Activated CD4-positive, alpha-beta T cell treated with anti-CD3 and anti-CD28 coated beads for 1 hour (primary cell): ENCODE results near the gene SAMD3.
"Not testable (repeated sequence)": the region's sequence is repeated elsewhere in the genome, so short reads cannot be mapped to it uniquely, and the experiment has no call there.

ENCODE experiments used
- DNase-seq: peaks from one replicate; pipeline ENCODE4 v3.0.0-alpha.2; 2020

Gene SAMD3, protein sequence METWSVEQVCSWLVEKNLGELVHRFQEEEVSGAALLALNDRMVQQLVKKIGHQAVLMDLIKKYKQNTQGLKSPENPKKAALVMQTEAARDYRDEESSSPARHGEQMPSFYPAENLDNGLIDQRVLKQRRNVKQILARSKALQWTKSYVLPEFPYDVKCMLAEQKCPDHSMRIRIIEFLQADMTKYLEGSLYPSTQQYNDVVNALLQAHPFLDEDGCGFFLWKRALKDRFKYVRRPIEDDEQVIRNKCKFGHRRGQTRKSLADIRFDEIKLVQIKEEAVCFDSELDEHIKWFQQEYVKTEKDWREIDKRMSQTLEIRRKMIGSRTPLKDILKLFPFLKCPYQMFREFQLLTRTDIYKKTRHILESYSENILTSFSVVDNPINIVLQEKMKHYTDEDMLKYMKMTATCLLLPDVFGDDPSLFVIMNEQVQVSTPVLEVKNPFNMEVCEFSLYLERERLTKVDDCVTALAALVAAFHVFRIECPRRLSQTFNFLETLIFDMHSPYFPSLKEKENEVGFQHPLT

DNA sequence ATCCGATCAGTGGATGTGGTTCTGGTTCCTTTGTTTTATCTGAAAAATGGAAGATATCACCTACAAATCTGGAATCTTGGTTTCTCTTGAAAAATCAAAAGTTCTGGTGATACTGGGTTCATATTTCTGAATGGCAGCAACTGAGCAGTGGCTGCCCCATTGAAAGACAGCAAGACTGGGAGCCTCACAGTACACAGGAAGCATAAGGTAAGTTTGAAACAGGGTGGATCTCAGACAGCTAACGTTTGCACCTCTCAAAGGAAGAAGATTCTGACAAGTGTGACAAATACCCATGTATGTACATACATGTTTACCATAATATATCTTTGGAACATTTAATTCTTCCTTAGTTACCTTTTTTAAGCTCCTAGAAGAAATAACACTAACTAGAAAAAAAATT is at the start of gene SAMD3:
TSS of gene SAMD3 (minus strand) at position 177 of the 400 bp plus-strand sequence. CDS start 7,678 bp downstream, outside the sequence.
- DNase-seq: no peak

DNA sequence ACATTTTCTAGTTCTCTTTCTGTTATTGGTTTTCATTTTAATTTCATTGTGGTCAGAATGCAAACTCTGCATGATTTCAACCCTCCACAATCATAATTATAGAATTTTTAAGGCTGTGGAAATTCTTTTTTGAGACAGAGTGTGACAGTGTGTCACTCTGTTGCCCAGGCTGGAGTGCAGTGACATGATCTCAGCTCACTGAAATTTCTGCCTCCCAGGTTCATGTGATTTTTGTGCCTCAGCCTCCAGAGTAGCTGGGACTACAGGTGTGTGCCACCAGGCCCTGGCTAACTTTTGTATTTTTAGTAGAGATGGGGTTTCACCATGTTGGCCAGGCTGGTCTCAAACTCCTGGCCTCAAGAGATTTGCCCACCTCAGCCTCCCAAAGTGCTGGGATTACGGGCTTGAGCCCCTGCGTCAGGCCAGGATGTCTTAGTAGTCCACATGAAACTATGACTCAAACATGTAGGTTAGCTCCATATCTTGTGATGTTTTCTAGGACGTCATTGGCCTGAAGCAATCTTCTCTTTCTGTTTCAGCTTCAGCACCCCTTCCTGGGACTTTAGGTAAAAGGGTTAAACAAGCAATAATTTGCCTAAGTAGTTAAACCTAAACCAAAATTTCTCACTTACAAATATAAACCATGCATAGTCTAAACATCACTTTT is 47.4 kb upstream of the SAMD3 start:
- DNase-seq: no peak

DNA sequence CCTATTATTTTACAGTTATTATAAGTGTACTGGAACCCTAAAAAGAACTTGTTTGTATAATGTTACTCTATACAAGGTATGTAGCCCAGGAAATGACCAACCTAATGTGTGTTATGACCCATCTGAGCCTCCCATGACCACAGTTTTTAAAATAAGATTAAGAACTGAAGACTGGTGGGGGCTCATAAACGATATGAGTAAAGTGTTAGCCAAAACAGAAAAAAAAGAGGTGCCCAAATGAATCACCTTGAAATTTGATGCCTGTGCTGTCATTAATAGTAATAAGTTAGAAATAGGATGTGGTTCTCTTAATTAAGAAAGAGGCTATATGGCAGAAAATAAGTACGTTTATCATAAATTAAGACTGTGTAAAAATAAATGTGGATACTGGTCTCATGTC is 42.8 kb upstream of the SAMD3 start:
- DNase-seq: not testable (repeated sequence)

DNA sequence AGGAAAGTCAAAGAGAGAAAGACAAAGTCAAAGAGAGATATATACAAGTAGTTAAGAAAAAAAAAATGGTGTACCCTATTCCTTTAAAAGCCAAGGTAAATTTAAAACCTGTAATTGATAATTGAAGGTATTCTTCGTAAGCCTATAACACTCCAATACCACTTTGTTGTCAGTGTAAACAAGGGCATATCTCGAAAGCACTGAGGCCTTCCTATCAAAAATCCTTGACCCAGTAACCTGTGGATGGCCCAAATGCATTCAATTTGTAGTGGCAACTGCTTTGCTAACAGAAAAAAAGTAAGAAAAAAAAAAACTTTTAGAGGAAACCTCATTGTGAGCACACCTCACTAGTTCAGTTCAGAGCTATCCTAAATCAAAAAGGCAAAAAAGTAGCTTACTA is 39.3 kb upstream of the SAMD3 start:
- no peak for DNase-seq

DNA sequence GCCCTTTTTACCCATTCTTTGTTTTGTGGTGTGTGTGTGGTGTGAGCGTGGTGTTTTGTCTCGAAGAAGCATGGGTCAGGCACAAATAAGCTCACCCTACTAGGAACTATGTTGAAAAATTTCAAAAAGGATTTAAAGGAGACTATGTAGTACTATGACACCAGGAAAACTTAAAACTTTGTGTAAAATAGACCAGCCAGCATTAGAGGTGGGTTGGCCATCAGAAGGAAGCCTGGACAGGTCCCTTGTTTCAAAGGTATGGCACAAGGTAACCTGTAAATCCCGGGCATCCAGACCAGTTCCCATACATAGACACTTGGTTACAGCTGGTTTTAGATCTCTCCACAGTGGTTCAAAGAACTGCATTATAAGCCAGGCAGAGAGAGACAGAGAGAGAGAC is 38.8 kb upstream of the SAMD3 start:
- DNase-seq: not testable (repeated sequence)

DNA sequence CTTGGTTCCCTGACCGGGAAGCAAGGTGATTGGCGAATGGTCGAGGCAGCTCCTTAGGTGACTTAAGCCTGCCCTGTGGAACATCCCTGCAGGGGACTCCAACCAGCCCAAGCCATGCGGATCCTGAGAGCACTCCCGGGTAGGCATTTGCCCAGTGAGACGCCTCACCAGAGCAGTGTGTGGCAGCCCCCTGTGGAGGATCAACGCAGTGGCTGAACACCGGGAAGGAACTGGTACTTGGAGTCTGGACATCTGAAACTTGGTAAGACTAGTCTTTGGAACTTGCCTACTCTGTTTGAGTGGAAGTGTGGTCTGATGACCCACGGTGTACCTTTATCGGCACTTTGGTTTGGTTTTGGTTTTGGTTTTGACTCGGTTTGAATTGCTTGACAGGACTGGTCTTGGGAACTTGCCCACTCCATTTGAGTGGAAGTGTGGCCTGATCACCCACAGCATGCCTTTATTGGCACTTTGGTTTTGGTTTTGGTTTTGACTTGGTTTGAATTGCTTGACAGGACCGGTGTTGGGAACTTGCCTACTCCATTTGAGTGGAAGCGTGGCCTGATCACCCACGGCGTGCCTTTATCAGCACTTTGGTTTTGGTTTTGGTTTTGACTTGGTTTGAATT is 38.0 kb upstream of the SAMD3 start:
- not testable (repeated sequence) for DNase-seq

DNA sequence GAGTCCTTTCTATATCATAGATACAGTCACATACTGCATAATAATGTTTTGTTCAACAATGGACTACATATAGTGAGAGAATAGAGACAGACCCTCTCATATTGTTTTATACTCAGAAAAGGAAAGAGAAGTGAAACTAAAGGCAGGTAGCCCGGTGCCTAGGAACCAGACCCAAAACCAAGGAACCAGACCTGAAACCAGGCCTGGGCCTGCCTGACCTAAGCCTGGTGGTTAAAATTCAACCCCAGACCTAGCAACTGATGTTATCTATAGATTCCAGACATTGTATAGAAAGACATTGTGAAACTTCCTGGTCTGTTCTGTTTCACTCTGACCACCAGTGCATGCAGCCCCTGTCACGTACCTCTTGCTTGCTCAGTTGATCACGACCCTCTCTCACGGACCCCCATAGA is 37.3 kb upstream of the SAMD3 start:
- not testable (repeated sequence) for DNase-seq

DNA sequence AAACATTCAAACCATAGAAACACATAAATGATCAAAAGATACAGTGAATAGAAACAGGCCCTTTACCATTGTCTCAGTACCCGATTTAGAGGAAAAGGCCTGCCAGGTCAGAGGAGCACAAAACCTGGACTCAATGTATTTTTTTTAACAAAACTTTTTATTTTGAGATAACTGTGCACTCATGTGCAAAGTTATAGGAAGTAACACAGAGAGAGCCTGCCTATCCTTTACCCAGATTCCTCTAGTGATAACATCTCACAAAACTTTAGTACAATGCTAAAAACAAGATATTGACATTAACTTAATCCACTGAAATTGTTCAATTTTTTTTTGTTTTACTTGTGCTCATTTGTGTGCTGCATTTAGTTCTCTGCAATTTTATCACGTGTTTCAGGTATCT is 36.8 kb upstream of the SAMD3 start:
- DNase-seq: no peak

DNA sequence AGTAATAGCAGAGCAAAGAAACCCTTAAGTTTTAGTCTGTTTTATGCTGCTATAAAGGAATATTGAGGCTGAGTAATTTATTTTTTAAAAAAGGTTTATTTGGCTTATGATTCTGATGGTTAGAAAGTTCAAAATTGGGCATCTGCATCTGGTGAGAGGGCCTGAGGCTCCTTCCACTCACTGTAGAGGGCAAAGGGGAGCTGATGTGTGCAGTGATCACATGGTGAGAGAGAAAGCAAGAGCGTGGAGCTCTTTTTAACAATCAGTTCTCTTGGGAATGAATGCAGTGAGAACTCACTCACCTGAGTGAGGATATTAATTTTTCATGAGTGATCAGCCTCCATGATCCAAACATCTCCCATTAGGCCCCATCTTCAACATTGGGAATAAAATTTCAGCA is 36.4 kb upstream of the SAMD3 start:
- DNase-seq: no peak

DNA sequence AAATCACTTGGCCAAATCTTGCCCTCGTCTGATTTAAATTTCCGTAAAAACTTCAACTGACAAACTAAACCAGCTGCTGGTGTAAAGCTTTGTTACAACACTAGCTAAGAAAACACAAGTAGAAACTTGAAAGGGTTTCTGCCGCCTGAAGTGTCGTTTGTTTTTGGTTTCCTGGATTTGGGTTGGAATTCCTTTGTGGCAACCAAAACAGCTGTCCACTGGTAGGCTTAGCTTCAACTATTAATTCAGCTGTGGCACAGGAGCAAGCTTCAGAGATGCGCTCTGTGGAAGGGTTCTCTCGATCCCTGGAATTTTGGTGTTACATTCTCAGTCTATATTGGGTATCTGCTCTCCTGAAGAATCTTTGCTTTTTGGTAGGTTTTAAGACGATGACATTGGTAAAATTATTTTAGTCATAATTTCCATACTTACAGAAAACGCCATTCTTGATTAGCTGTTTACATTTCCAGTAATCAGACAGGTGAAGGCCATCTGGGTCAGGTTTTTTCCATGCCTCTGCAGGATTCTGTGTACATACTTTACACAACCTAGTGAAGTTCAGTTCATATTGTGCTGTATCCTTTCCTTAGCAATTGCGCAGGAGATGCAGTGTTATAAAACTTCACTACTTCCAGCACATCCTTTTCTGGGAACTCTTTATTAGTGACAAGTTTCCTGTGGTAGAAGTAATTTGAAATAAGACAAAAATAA is 29.9 kb upstream of the SAMD3 start:
- no peak for DNase-seq

DNA sequence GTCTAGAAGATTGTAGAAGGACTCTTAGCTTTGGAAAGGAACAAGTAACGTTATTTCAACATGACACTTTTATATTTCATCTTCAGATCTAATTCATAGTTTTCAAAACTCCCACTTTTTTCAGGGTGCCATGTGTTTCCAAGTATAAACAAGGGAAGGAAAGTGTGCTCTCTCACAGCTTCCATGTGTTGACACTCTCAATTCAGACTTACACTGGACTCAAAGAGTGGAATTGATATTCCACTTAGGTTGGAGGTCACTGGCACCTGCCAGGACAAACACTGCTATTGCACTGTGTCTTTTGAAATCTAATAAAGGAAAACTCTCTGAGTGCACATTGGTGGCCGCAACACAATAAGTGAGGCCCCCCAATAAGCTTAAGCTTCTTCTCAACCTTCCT is 22.5 kb upstream of the SAMD3 start:
- DNase-seq: no peak

DNA sequence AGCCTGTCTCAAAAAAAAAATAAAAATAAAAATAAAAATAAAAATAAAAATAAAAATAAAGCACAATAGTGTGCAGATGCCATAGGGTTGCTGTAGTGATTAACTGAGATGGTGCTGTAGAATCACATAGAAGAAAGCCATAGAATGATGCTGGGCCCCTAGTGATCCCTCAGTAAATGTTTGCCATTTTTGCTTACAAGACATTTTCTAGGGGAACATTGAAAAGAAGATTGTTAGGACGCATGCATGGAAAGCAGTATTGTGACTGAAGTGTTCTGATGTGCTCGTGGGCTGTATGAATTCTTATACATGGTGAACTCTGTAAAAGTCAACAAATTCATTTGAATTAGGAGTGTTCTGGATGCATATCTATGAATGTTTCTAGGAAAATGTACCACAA is 22.0 kb upstream of the SAMD3 start:
- no peak for DNase-seq

DNA sequence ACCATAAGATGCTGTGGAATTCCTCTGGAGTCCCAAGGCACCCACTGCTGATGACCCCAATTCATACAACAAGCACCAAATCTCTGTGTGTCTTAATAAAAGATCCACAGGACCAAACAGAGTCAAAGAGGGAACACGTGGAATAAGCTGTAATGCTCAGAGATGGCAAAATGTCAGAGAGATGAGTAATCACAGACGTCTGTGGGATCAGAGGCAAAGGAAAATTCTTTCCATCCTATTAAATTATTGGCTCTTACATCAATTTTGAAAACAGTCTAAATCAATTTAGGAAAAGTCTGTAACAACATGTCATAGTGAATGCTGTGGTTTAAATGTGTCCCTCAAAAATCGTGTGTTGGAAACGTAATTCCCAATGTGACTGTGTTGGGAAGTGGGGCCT is 17.5 kb upstream of the SAMD3 start:
- no peak for DNase-seq

DNA sequence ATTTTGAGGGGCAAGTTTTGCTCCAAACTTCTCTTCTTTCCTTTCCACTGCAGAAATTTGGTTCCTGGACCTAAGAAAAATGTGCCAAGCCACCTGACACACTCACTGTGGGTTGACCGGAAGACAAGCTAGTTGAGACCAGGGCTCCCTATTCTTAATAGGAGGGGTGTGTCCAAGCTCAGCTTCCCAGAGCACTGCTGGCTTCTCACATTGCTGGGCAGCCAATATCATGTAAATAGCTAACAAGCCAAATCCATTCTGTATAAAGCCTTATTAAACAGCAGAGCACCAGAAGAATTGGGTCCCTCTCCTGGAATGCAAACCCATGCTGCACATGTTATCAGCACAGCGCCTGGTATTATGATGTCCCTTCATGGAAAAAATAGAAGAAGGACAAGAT is 17.0 kb upstream of the SAMD3 start:
- DNase-seq: no peak

DNA sequence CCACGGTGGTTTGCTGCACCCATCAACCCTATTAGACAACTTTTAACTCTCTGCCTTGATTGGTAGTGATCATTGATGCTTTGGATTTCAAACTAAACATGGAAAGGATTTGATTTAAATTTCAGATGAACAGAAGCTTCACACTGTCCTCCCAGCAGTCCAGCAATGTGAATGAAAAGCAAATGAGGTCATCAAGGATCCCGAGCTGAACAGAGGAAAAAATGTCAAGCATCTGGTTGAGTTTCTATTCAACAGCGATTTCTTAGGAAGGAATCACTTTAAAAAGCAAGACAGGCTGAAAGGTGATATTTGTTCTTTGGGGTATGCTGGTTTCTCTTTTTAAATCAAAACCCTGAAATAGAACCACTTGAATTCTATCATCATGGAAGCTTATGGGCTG is 10.6 kb upstream of the SAMD3 start:
- no peak for DNase-seq

DNA sequence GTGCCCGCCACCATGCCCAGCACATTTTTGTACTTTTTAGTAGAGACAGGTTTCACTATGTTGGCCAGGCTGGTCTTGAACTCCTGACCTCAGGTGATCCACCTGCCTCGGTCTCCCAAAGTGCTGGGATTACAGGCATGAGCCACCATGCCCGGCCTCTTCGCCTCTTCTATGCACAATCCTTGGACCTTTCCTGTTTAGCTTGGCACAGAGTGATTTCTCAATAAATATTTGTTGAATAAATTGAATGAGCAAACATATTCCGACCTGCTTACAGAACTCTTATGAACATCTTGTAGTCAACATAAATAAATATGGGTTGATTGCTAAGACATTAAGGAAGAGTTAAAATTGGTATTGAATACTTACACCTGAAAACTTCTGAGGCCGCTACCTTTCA is 7.8 kb upstream of the SAMD3 start:
- not testable (repeated sequence) for DNase-seq

DNA sequence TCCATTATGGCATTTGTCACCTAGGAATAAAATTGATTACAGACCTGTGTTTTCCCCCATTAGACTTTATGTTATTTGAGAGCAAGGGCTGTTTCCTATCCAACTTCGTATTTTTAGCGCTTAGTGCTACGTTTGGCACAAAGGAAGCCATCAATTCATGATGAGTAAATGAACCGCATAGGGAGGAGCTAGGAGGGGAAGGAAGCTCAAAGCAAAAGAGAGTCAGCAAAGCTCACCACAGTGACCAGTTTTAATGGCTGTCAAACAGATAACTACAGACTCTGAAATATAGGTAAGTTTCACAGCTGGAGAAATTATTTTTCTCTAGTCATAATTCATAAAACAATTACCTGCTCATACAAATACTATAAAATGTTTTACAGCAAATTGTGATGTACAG is 6.9 kb upstream of the SAMD3 start:
- DNase-seq: no peak

DNA sequence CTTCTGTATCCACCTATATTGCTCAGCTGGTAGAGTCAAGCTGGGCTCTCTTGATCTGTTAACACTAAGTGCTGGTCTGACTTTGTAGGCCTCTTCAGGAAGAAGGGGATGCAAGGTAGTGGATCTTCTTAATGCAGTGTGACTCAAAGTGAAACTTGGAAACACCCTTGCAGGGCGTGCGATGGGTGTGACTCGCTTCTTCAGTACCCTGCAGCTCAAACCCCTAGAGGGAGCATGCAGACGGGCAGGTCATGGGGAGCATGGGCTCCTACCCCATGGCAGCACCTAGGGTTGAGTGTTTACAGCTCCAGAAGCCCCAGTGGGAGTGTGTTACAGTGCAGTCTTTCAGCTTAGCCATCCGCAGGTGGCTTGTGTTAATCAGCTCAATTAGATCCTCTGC is 757 bp upstream of the SAMD3 start:
- peak; percentile 48 for DNase-seq

DNA sequence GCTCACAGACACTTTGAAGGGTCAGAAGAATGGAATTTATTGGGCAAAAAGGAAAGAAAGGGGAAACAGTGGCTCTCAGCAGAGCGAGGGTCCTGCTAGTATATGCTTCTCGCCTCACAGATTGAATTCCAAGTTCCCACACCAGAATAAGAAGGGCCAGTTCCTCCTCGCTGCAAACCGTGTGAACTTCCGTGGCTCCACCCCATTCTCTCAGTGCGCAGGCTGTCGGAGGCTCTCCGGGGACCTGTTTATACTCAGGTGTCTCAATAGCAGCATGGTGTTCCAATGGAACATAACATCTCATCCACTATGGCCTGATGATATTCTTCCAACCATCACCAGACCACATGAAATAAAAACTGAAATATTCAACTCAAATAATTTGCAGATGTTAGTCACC is 4.6 kb downstream of the SAMD3 start:
- no peak for DNase-seq

DNA sequence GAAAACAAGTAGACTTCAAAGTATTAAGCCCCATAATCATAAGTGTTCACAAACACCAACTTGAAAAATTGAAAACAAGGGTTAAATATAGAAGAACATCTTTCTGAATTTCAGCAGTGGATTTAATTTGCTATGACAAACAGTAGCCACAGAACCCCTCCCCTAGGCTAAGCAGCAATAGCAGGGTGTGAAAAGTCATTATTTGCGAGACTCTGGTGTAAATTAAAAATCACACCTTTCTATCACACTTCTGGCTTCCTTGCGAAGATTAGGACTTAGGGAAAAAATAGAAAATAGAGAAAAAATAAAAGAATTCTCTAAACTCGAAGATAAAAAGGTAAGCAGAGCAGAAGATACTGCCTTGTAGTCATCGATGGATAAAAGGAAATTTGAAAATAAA is 6.1 kb downstream of the SAMD3 start:
- no peak for DNase-seq

DNA sequence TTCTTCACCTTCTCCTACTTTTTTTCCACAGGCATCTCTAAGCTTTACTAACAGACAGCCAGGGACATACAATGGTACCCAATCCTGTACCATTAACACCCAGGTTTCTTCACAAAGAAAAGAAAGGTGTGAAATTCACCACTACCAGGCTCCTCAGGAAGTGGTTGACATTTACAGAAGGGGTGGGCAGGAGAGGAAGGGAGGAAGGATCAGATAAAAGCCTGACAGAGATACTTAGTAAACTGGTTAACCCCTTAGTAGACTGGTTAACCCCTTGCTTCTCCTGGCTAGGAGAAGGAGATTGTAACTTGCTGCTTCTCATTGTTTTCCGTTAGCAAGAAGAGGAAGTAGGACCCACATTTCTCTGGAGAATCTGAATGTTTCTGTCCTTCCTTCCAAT is 7.2 kb downstream of the SAMD3 start:
- no peak for DNase-seq

DNA sequence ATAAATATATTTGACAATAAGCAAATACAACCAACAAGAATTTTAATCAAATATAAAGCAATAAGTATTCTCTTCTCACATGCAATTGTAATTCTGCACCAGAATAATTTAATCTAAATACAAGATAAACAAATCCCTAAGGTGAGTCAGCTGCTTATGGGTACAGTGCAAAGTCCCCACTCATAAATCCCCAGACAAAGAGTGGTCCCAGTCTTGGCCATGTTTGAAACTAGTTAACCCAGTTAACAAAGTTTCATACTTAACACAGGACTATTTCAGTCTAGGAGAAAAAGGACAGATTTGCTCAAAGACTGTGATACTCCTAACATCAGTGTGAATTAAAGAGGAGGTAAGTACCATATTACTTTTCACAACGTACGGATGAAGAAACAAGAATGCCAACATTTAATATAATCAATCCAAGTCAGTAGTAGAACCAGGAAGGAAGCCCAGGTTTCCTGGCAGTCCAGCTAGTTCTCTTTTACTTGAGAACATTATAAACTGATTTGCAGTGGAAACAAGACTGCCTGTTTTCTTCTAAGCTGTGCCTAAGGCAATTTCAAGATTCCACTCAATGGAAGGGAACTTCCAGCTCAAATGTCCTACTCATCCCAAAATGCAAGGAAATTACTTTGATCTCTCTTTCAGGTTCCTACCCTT is 10.4 kb downstream of the SAMD3 start:
- no peak for DNase-seq

DNA sequence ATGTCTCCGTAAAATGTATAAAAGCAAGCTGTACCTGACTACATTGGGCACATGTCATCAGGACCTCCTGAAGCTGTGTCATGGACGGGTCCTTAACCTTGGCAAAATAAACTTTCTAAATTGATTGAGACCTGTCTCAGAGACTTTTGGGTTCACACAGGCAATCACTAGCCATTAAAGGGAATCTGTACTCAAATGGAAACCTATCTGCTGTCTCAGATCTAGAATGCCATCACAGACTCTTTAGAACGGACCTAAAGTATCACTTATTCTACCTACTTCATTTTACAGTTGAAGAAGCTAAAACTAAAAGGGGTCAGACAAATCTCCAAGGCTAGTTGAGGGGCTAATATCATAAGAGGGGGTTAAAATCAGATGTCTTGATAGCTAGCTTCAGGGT is 11.1 kb downstream of the SAMD3 start:
- DNase-seq: no peak
